Epidermal melanocyte (primary cell): ENCODE results near the gene C1QTNF1.
"Not testable (repeated sequence)": the region's sequence is repeated elsewhere in the genome, so short reads cannot be mapped to it uniquely, and the experiment has no call there.

Experiments used
- DNase-seq: peaks from one replicate; pipeline ENCODE4 v3.0.0; 2011; ENCODE audit warnings: low spot score; ENCODE audit not compliant: insufficient read length

The C1QTNF1 gene

GRCh38 chr17:79005063-79005861 lies 18.7 kb upstream of the C1QTNF1 start:
- DNase-seq, result no peak

- DNase-seq, result no peak
These were observed 17.9 kb upstream of the C1QTNF1 start for GRCh38 chr17:79006046-79006445.

- no peak for DNase-seq
These were observed 17.0 kb upstream of the C1QTNF1 start for GRCh38 chr17:79006794-79007503.

DNA sequence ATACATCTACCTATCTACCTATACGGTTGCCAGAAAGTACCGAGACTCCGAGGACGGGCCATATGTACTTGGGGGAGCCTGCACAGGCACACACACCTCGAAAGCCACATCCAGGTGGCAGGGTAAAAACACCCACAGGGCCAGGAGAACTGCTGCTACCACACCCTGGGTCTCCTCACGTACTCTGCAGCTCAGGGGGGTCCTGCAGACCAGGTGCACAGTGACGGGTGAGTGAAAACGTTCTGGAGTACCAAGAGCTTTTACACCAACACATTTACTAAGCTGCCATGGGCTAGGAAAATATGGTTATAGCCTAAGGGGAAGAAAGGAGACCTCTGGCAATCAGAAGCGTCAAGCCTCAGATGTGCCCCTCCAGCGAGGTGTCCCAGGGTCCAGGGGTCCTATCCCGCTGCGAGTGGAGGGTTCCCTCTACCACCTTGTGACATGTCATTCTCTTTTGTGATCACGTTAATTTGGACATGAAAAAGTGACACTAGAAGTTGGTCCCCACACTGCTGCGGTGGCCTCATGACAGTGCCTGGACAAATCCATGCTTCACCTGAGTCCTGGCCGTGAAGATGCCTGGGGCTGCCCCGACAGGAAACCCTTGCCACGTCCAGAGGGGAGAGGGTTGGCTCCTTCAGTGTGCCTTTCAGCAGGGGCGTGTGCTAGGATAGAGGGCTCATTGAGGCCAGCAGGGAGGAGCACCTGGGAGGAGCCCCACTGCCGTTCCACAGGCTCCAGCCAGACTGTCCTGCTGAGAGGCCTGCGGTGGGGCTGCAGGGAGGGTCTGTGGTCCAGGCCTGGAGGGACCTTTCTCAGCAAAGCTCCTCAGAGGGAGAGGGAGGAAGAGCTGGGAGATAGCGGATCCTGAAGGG lies 16.2 kb upstream of the C1QTNF1 start:
- DNase-seq, result peak; percentile 7

DNA sequence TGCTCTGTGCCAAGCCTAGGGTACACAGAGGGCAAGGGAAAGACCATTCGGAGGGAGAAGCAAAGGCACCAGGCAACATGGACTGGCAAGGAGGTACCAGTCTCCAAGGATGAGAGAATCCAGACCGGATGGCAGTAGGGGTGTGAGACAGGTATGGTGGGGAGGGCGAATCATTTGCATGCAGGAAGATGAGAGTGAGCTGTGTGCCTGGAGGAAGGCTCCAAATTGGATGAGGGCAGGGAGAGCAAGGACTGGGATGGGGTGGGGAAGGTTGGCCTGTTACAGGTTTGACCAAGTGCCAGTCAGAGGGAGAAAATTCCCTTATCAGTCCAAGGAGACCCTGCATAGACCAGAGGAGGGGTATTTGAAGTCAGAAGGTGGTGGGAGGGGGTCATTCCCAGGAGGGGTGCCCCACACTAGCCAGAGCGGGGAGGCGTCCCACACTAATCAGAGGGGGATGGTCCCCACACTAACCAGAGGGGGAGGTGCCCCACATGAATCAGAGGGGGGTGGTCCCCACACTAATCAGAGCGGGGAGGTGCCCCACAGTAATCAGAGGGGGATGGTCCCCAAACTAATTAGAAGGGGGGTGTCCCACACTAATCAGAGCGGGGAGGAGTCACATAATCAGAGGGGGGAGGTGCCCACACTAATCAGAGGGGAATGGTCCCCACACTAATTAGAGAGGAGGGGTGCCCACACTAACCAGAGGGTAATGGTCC lies 15.1 kb upstream of the C1QTNF1 start:
- peak; percentile 12 for DNase-seq

GRCh38 chr17:79009397-79010303 lies 14.3 kb upstream of the C1QTNF1 start, which contains the start of gene CANT1:
CANT1 (minus strand) TSS chr17:79009764; CDS start chr17:78997622, 12,142 bp downstream.
- peak; percentile 94 for DNase-seq

GRCh38 chr17:79010304-79010646 lies 13.7 kb upstream of the C1QTNF1 start:
- no peak for DNase-seq

GRCh38 chr17:79011451-79012147 lies 12.4 kb upstream of the C1QTNF1 start:
- DNase-seq, result no peak

GRCh38 chr17:79012563-79013134 lies 11.3 kb upstream of the C1QTNF1 start:
- DNase-seq, result no peak

GRCh38 chr17:79014158-79014758 lies 9.7 kb upstream of the C1QTNF1 start:
- no peak for DNase-seq

DNA sequence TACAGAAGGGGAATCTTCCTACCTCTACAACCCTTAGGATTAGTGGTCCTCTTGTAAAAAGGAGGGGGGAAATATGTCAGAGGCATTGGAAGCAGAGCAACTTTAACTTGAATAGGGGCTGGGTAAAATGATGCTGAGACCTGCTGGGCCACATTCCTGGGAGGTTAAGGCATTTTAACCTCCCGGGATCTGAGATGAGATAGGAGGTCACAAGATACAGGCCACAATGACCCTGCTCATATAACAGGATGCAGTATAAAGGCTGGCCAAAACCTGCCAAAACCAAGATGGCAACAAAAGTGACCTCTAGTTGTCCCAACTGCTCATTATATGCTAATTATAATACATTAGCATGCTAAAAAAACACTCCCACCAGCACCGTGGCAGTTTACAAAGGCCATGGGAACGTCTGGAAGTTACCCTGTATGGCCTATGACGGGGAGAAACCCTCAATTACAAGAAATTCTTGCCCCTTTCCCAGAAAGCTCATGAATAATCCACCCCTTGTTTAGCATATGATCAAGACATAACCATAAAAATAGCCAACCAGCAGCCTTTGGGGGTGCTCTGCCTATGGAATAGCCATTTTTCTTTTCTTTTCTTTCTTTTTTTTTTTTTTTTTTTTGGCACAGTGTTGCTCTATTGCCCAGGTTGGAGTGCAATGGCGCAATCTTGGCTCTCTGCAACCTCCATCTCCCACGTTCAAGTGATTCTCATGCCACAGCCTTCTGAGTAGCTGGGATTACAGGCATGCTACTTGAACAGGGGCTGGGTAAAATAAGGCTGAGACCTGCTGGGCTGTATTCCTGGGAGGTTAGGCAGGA lies 6.2 kb upstream of the C1QTNF1 start:
- DNase-seq, result no peak

- DNase-seq, result no peak
These were observed 5.6 kb upstream of the C1QTNF1 start for GRCh38 chr17:79018370-79018695.

GRCh38 chr17:79019261-79019631 lies 4.7 kb upstream of the C1QTNF1 start:
- no peak for DNase-seq

GRCh38 chr17:79019632-79020584 lies 4.1 kb upstream of the C1QTNF1 start:
- peak; percentile 50 for DNase-seq

- DNase-seq, result peak; percentile 15
These were observed 3.2 kb upstream of the C1QTNF1 start for GRCh38 chr17:79020631-79021301.

- DNase-seq, result not testable (repeated sequence)
These were observed 2.0 kb upstream of the C1QTNF1 start for GRCh38 chr17:79021929-79022328.
